ENCODE results near the gene SH3PXD2A.

Gene SH3PXD2A

GRCh38 chr10:103795634-103796270 is 59.6 kb downstream of the SH3PXD2A start:
- ChIA-PET POLR2A (no interaction called here), CTCF (no interaction called here)
- Histone ChIP-seq H3K36me3 (ENCODE audit: control insufficient read depth in 4 of 4, insufficient read depth in 4 of 4, low read length in 3 of 4) (peaks cover 0 to 6% (median 0%) of the 10 kb centered on the region in 4 experiments), H3K4me1 (ENCODE audit: control extremely low read depth in 1 of 4, control insufficient read depth in 4 of 4, insufficient read depth in 4 of 4, low read length in 3 of 4) (peaks cover 0 to 10% (median 7%) of the 10 kb centered on the region in 4 experiments), H3K4me3 (ENCODE audit: control insufficient read depth in 1 of 7, extremely low read depth in 1 of 7, insufficient read depth in 4 of 7, low read depth in 2 of 7, low read length in 6 of 7) (no peak overlapping the region), H3K9me3 (ENCODE audit: control extremely low read depth in 1 of 5, control insufficient read depth in 4 of 5, insufficient read depth in 2 of 5, low read depth in 1 of 5, low read length in 4 of 5) (no peaks in the 10 kb centered on the region), H3K27me3 (replicated peaks in 2 of 5; ENCODE audit: control insufficient read depth in 4 of 5, insufficient read depth in 5 of 5, low read length in 4 of 5) (no peaks in the 10 kb centered on the region), H3K27ac (ENCODE audit: insufficient read depth in 1 of 2, low read depth in 1 of 2, low read length in 2 of 2, poor library complexity in 1 of 2, severe bottlenecking in 2 of 2) (no peak overlapping the region)
- no peak for DNase-seq
- 100% methylated on average over 4 of the region's 4 CpGs for WGBS (ENCODE audit: insufficient coverage)

- peaks cover 0 to 10% (median under 1%) of the 10 kb centered on the region in 4 experiments for H3K4me1 ChIP-seq (ENCODE audit: control extremely low read depth in 1 of 4, control insufficient read depth in 4 of 4, insufficient read depth in 4 of 4, low read length in 3 of 4)
- no peaks in the 10 kb centered on the region for H3K27me3 ChIP-seq (replicated peaks in 2 of 5; ENCODE audit: control insufficient read depth in 4 of 5, insufficient read depth in 5 of 5, low read length in 4 of 5)
- DNase-seq, result no peak
- POLR2A ChIA-PET, result no interaction called here
- no peak overlapping the region for H3K27ac ChIP-seq (ENCODE audit: insufficient read depth in 1 of 2, low read depth in 1 of 2, low read length in 2 of 2, poor library complexity in 1 of 2, severe bottlenecking in 2 of 2)
- WGBS (ENCODE audit: insufficient coverage), result 80% methylated on average over 2 of the region's 7 CpGs
- no peaks in the 10 kb centered on the region for H3K9me3 ChIP-seq (ENCODE audit: control extremely low read depth in 1 of 5, control insufficient read depth in 4 of 5, insufficient read depth in 2 of 5, low read depth in 1 of 5, low read length in 4 of 5)
- H3K4me3 ChIP-seq (ENCODE audit: control insufficient read depth in 1 of 7, extremely low read depth in 1 of 7, insufficient read depth in 4 of 7, low read depth in 2 of 7, low read length in 6 of 7), result no peak overlapping the region
- CTCF ChIA-PET, result interaction anchor here (1.2 kb wide), 1 partner anchor 8 kb away, joined by 4 read pairs; no protein-coding TSS in a partner anchor
- H3K36me3 ChIP-seq (ENCODE audit: control insufficient read depth in 4 of 4, insufficient read depth in 4 of 4, low read length in 3 of 4), result peaks cover 0 to 6% (median 0%) of the 10 kb centered on the region in 4 experiments
These were observed 60.4 kb downstream of the SH3PXD2A start for GRCh38 chr10:103794996-103795395.

DNA sequence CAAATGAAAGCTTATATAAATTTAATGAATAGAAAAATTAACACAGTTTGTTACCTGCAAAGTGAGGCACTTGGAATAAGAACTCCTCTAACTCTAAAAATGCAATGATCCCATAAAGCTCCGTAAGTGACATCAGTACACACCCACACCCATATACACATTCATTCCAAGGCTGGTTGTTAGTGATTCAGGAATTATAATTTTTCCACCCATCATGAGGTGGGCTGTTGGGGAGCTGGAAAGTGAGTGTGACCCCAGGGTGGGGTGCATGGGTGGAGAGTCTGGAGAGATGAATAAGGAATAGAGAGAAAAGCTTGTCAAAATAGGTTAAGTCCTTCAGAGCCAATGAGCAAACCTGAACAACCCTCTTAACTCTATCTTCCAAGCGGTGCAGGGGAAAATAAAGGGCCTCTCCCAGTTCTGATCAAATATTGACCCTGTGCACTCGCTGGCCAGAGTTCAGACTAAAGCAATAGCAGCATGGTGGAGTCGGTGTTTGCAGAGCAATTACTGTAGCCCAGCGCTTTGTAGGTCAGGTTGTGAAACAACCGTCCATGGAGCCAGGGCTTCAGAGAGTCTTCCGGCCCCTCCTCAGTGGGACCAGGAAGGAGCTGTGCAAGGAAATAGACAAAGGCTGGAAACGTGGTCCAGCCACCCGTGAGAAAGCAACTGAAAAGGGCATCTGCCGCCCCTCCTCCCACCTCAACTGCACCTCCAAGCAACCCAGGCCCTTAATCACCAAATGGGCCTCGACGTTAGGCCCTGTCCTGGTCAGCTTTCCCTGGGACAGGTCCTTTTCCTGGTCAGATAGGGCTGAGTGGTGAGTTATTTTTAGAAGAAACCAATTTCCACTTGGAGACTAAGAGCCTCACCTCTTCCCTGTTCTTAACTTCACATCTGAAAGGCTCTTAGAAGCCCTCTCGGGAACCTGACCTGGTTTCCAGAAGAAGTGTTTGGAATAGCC is 61.2 kb downstream of the SH3PXD2A start:
- Histone ChIP-seq H3K27ac (ENCODE audit: insufficient read depth in 1 of 2, low read depth in 1 of 2, low read length in 2 of 2, poor library complexity in 1 of 2, severe bottlenecking in 2 of 2) (no peak overlapping the region), H3K36me3 (ENCODE audit: control insufficient read depth in 4 of 4, insufficient read depth in 4 of 4, low read length in 3 of 4) (peaks cover 0 to 3% (median 0%) of the 10 kb centered on the region in 4 experiments), H3K27me3 (replicated peaks in 2 of 5; ENCODE audit: control insufficient read depth in 4 of 5, insufficient read depth in 5 of 5, low read length in 4 of 5) (no peaks in the 10 kb centered on the region), H3K9me3 (ENCODE audit: control extremely low read depth in 1 of 5, control insufficient read depth in 4 of 5, insufficient read depth in 2 of 5, low read depth in 1 of 5, low read length in 4 of 5) (no peaks in the 10 kb centered on the region), H3K4me3 (ENCODE audit: control insufficient read depth in 1 of 7, extremely low read depth in 1 of 7, insufficient read depth in 4 of 7, low read depth in 2 of 7, low read length in 6 of 7) (no peak overlapping the region), H3K4me1 (ENCODE audit: control extremely low read depth in 1 of 4, control insufficient read depth in 4 of 4, insufficient read depth in 4 of 4, low read length in 3 of 4) (peaks cover 0 to 16% (median 6%) of the 10 kb centered on the region in 4 experiments)
- ChIA-PET POLR2A (no interaction called here), CTCF (interaction anchor here (0.6 to 1.2 kb wide), 3 partner anchors 9 to 55 kb away, joined by 3 to 4 read pairs (median 3); no protein-coding TSS in a partner anchor)
- no peak for DNase-seq
- 84% methylated on average over 7 of the region's 13 CpGs for WGBS (ENCODE audit: insufficient coverage)

GRCh38 chr10:103793429-103793828 is 61.9 kb downstream of the SH3PXD2A start:
- DNase-seq, result no peak
- Histone ChIP-seq H3K27ac (ENCODE audit: insufficient read depth in 1 of 2, low read depth in 1 of 2, low read length in 2 of 2, poor library complexity in 1 of 2, severe bottlenecking in 2 of 2) (no peak overlapping the region), H3K9me3 (ENCODE audit: control extremely low read depth in 1 of 5, control insufficient read depth in 4 of 5, insufficient read depth in 2 of 5, low read depth in 1 of 5, low read length in 4 of 5) (no peaks in the 10 kb centered on the region), H3K4me3 (ENCODE audit: control insufficient read depth in 1 of 7, extremely low read depth in 1 of 7, insufficient read depth in 4 of 7, low read depth in 2 of 7, low read length in 6 of 7) (no peak overlapping the region), H3K4me1 (ENCODE audit: control extremely low read depth in 1 of 4, control insufficient read depth in 4 of 4, insufficient read depth in 4 of 4, low read length in 3 of 4) (peaks cover 0 to 19% (median 6%) of the 10 kb centered on the region in 4 experiments), H3K36me3 (ENCODE audit: control insufficient read depth in 4 of 4, insufficient read depth in 4 of 4, low read length in 3 of 4) (no peaks in the 10 kb centered on the region), H3K27me3 (replicated peaks in 2 of 5; ENCODE audit: control insufficient read depth in 4 of 5, insufficient read depth in 5 of 5, low read length in 4 of 5) (no peaks in the 10 kb centered on the region)
- WGBS (ENCODE audit: insufficient coverage), result 100% methylated on average over 3 of the region's 3 CpGs
- POLR2A ChIA-PET, result no interaction called here
- CTCF ChIA-PET, result interaction anchor here (1.2 kb wide), 1 partner anchor 10 kb away, joined by 3 read pairs; no protein-coding TSS in a partner anchor

- peaks cover 0 to 19% (median 6%) of the 10 kb centered on the region in 4 experiments for H3K4me1 ChIP-seq (ENCODE audit: control extremely low read depth in 1 of 4, control insufficient read depth in 4 of 4, insufficient read depth in 4 of 4, low read length in 3 of 4)
- ChIA-PET POLR2A (no interaction called here), CTCF (interaction anchor here (0.6 to 1.3 kb wide), 4 partner anchors 9 to 1772 kb away, joined by 3 to 4 read pairs (median 3); no protein-coding TSS in a partner anchor)
- H3K36me3 ChIP-seq (ENCODE audit: control insufficient read depth in 4 of 4, insufficient read depth in 4 of 4, low read length in 3 of 4), result no peaks in the 10 kb centered on the region
- WGBS (ENCODE audit: insufficient coverage), result 100% methylated on average over 2 of the region's 2 CpGs
- H3K27ac ChIP-seq (ENCODE audit: insufficient read depth in 1 of 2, low read depth in 1 of 2, low read length in 2 of 2, poor library complexity in 1 of 2, severe bottlenecking in 2 of 2), result no peak overlapping the region
- no peaks in the 10 kb centered on the region for H3K9me3 ChIP-seq (ENCODE audit: control extremely low read depth in 1 of 5, control insufficient read depth in 4 of 5, insufficient read depth in 2 of 5, low read depth in 1 of 5, low read length in 4 of 5)
- DNase-seq, result no peak
- no peaks in the 10 kb centered on the region for H3K27me3 ChIP-seq (replicated peaks in 2 of 5; ENCODE audit: control insufficient read depth in 4 of 5, insufficient read depth in 5 of 5, low read length in 4 of 5)
- no peak overlapping the region for H3K4me3 ChIP-seq (ENCODE audit: control insufficient read depth in 1 of 7, extremely low read depth in 1 of 7, insufficient read depth in 4 of 7, low read depth in 2 of 7, low read length in 6 of 7)
These were observed 62.8 kb downstream of the SH3PXD2A start for GRCh38 chr10:103792547-103792946.

DNA sequence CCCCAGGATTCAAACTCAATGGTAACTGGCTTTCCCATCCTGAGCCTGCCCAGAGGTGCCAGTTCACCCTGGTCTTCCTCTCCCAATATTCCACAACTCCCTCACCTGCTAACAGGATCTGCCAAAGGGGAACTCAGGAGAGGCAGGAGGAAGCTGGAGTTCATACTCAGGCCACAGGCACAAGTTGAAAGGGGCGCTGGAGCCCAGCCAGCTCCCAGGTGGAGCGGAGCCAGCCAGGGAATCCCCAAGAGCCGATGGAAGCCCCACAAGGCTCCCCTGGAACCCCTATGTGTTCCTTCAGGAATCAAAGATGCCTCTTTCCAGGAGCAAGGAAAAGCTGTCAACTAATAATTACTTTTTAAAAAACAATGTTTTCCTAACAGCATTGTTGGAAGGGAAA is 63.5 kb downstream of the SH3PXD2A start:
- Histone ChIP-seq H3K27me3 (replicated peaks in 2 of 5; ENCODE audit: control insufficient read depth in 4 of 5, insufficient read depth in 5 of 5, low read length in 4 of 5) (no peaks in the 10 kb centered on the region), H3K27ac (ENCODE audit: insufficient read depth in 1 of 2, low read depth in 1 of 2, low read length in 2 of 2, poor library complexity in 1 of 2, severe bottlenecking in 2 of 2) (no peak overlapping the region), H3K9me3 (ENCODE audit: control extremely low read depth in 1 of 5, control insufficient read depth in 4 of 5, insufficient read depth in 2 of 5, low read depth in 1 of 5, low read length in 4 of 5) (no peaks in the 10 kb centered on the region), H3K36me3 (ENCODE audit: control insufficient read depth in 4 of 4, insufficient read depth in 4 of 4, low read length in 3 of 4) (no peaks in the 10 kb centered on the region), H3K4me3 (ENCODE audit: control insufficient read depth in 1 of 7, extremely low read depth in 1 of 7, insufficient read depth in 4 of 7, low read depth in 2 of 7, low read length in 6 of 7) (no peak overlapping the region), H3K4me1 (ENCODE audit: control extremely low read depth in 1 of 4, control insufficient read depth in 4 of 4, insufficient read depth in 4 of 4, low read length in 3 of 4) (peaks cover 0 to 19% (median 6%) of the 10 kb centered on the region in 4 experiments)
- DNase-seq, result no peak
- ChIA-PET CTCF (interaction anchor here (0.6 to 1.3 kb wide), 3 partner anchors 11 to 1771 kb away, joined by 3 to 4 read pairs (median 3); no protein-coding TSS in a partner anchor), POLR2A (no interaction called here)
- WGBS (ENCODE audit: insufficient coverage), result 100% methylated on average over 2 of the region's 3 CpGs

All from common myeloid progenitor, CD34-positive (primary cell).